ENCODE data around the gene CSF1R. TPM values are rescaled to one million over a fixed set of nuclear protein-coding genes. Genes with fewer than 3 reads are reported as not detected.
"Not testable (repeated sequence)": the region's sequence is repeated elsewhere in the genome, so short reads cannot be mapped to it uniquely, and the experiment has no call there.

CSF1R gene
- total RNA-seq, 4 donors from 2014 or later: 7.5 to 17.0 (median 9.8) TPM

- Histone ChIP-seq H3K27ac (no peak overlapping the region), H3K27me3 (no peaks in the 10 kb centered on the region), H3K9me3 (no peaks in the 10 kb centered on the region), H3K36me3 (peaks cover 0 to 70% of the 10 kb centered on the region in 2 donors), H3K4me1 (no peaks in the 10 kb centered on the region), H3K4me3 (no peak overlapping the region)
- intact Hi-C loops (cut with DNase I; ENCODE audit: low total_unique reads) (no loop called here), in situ Hi-C loops (cut with MboI; ENCODE audit: low sequenced_read_pairs in 4 of 4) (no loop called here)
- no peak for ATAC-seq
- TF ChIP-seq POLR2A (IDR thresholded peaks at IDR 0.05): no peak
- DNase-seq: no peak
These were observed 32.5 kb downstream of the CSF1R start for GRCh38 chr5:150053713-150054392.

- Histone ChIP-seq H3K27ac (no peak overlapping the region), H3K4me3 (no peak overlapping the region), H3K36me3 (peaks cover 0 to 77% of the 10 kb centered on the region in 2 donors), H3K27me3 (no peaks in the 10 kb centered on the region), H3K4me1 (no peaks in the 10 kb centered on the region), H3K9me3 (no peaks in the 10 kb centered on the region)
- ATAC-seq (no peak), DNase-seq (no peak)
- intact Hi-C loops (cut with DNase I; ENCODE audit: low total_unique reads) (no loop called here), in situ Hi-C loops (cut with MboI; ENCODE audit: low sequenced_read_pairs in 4 of 4) (no loop called here)
- TF ChIP-seq POLR2A (IDR thresholded peaks at IDR 0.05): no peak
- no peak for TF ChIP-seq CTCF (IDR thresholded peaks at IDR 0.05 in 4 of 5, conservative IDR thresholded peaks at IDR 0.05 in 1 of 5)
These were observed 33.2 kb downstream of the CSF1R start for GRCh38 chr5:150052956-150053712.

- H3K4me3 ChIP-seq: no peak overlapping the region
- no peak for TF ChIP-seq CTCF (IDR thresholded peaks at IDR 0.05 in 4 of 5, conservative IDR thresholded peaks at IDR 0.05 in 1 of 5)
- no peak for TF ChIP-seq POLR2A (IDR thresholded peaks at IDR 0.05)
- intact Hi-C loops (cut with DNase I; ENCODE audit: low total_unique reads) (no loop called here), in situ Hi-C loops (cut with MboI; ENCODE audit: low sequenced_read_pairs in 4 of 4) (no loop called here)
- no peaks in the 10 kb centered on the region for H3K4me1 ChIP-seq
- no peak overlapping the region for H3K27ac ChIP-seq
- no peaks in the 10 kb centered on the region for H3K27me3 ChIP-seq
- peaks cover 0 to 85% of the 10 kb centered on the region in 2 donors for H3K36me3 ChIP-seq
- DNase-seq: no peak
- ATAC-seq: no peak
- no peaks in the 10 kb centered on the region for H3K9me3 ChIP-seq
These were observed 34.0 kb downstream of the CSF1R start for GRCh38 chr5:150052226-150052955.

GRCh38 chr5:150051657-150052195 is 34.6 kb downstream of the CSF1R start:
- in situ Hi-C loops (cut with MboI; ENCODE audit: low sequenced_read_pairs in 4 of 4): no loop called here

GRCh38 chr5:150050172-150050811 is 36.1 kb downstream of the CSF1R start:
- H3K4me1 ChIP-seq; in situ Hi-C loops (cut with MboI; ENCODE audit: low sequenced_read_pairs in 4 of 4); H3K27me3 ChIP-seq; intact Hi-C loops (cut with DNase I; ENCODE audit: low total_unique reads); DNase-seq; ATAC-seq; H3K27ac ChIP-seq; H3K4me3 ChIP-seq; H3K9me3 ChIP-seq: not testable (repeated sequence)
- H3K36me3 ChIP-seq: peaks cover 0 to 100% of the 10 kb centered on the region in 2 donors

More at GRCh38 chr5:150051657-150052195, 34.6 kb downstream of the CSF1R start:
- Histone ChIP-seq H3K36me3 (peaks cover 0 to 91% of the 10 kb centered on the region in 2 donors), H3K27me3 (no peaks in the 10 kb centered on the region), H3K27ac (no peak overlapping the region), H3K4me1 (no peaks in the 10 kb centered on the region), H3K9me3 (no peaks in the 10 kb centered on the region), H3K4me3 (no peak overlapping the region)
- intact Hi-C loops (cut with DNase I; ENCODE audit: low total_unique reads): no loop called here
- DNase-seq: no peak
- ATAC-seq: no peak
- TF ChIP-seq POLR2A (IDR thresholded peaks at IDR 0.05) (no peak), CTCF (IDR thresholded peaks at IDR 0.05 in 4 of 5, conservative IDR thresholded peaks at IDR 0.05 in 1 of 5) (no peak)
